KMS-11 (cell line): ENCODE data around the gene ADAMTSL5.

Experiments used
- H2AFZ ChIP-seq: fragments of 200-600 bp; sonication (generic); 2 replicates; pipeline ENCODE4 v1.6.1; 2016; ENCODE audit warnings: antibody characterized with exemption, mixed run types, low read depth
- H3K27ac ChIP-seq: fragments of 200-600 bp; sonication (generic); 2 replicates; pipeline ENCODE4 v1.6.1; 2016; ENCODE audit warnings: mild to moderate bottlenecking, mixed run types
- H3K27me3 ChIP-seq: fragments of 200-600 bp; sonication (generic); 2 replicates; pipeline ENCODE4 v1.6.1; 2017; ENCODE audit warnings: mild to moderate bottlenecking, low read depth, mixed run types, moderate library complexity; ENCODE audit not compliant: insufficient read depth
- H3K36me3 ChIP-seq: fragments of 200-600 bp; sonication (generic); 2 replicates; pipeline ENCODE4 v1.6.1; 2017; ENCODE audit warnings: mild to moderate bottlenecking, mixed run types; ENCODE audit not compliant: insufficient read depth
- H3K4me1 ChIP-seq: fragments of 200-600 bp; sonication (generic); 2 replicates; pipeline ENCODE4 v1.6.1; 2016; ENCODE audit warnings: mild to moderate bottlenecking, low read depth, mixed run types; ENCODE audit not compliant: poor library complexity, severe bottlenecking
- H3K4me2 ChIP-seq: fragments of 200-600 bp; sonication (generic); 2 replicates; pipeline ENCODE4 v1.7.0; 2016; ENCODE audit warnings: mild to moderate bottlenecking, mixed run types
- H3K4me3 ChIP-seq: fragments of 200-600 bp; sonication (generic); IDR thresholded peaks from 2 replicates; pipeline ENCODE4 v1.6.1; 2017; ENCODE audit warnings: low read depth, low read length, mixed read lengths; ENCODE audit not compliant: insufficient read depth
- H3K79me2 ChIP-seq: fragments of 200-600 bp; sonication (generic); 2 replicates; pipeline ENCODE4 v1.6.1; 2016; ENCODE audit warnings: low read depth, mixed run types; ENCODE audit not compliant: insufficient read depth
- H3K9ac ChIP-seq: fragments of 200-600 bp; sonication (generic); 2 replicates; pipeline ENCODE4 v1.6.1; 2016; ENCODE audit warnings: mild to moderate bottlenecking, mixed run types
- H4K20me1 ChIP-seq: fragments of 200-600 bp; sonication (generic); 2 replicates; pipeline ENCODE4 v1.6.1; 2016; ENCODE audit warnings: mild to moderate bottlenecking, mixed run types; ENCODE audit not compliant: insufficient read depth
- CTCF ChIP-seq: fragments of 200-600 bp; sonication (generic); conservative IDR thresholded peaks from 2 replicates; pipeline ENCODE4 v1.6.1; 2017; ENCODE audit warnings: low read depth, mild to moderate bottlenecking, antibody characterized with exemption, low read length, moderate library complexity, mixed read lengths

ADAMTSL5 gene

DNA sequence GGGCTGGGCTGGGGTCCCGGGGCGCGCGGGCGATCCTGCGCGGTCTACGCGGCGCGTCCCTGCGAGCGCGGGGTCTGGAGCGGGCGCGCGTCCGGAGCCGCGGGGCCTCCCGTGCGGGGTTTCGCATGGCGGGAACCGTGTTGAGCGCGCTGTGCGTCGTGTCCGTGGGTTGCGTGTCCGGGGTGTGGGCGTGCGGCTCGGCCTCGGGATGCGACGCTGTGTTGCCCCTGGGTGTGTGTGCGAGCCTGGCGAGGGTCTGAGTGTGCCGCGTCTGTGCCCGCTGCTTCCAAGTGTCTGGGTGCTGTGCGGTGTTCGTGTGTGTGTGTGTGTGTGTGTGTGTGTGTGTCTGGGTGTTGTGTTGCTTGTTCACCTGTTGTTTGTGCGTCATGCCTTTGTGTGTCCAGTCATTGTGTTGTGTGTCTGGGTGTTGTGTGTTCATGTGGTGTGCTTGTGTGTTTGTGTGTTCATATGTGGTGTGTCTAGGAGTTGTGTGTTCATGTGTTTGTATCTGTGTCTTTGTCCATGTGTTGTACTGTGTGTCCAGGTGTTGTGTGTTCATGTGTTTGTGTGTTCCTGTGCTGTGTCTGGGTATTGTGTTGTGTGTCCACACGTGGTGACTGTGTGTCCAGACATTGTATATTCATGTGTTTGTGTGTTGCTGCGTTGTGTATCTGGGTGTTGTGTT lies 11.6 kb upstream of the ADAMTSL5 start:
- Histone ChIP-seq H3K4me3 (no peak overlapping the region), H3K4me1 (peaks cover 6% of the 10 kb centered on the region)

GRCh38 chr19:1523412-1524286 lies 10.8 kb upstream of the ADAMTSL5 start, which contains the start of gene PLK5:
Gene PLK5 (plus strand): TSS chr19:1524077. CDS start chr19:1526997, 2,920 bp downstream.
- peaks cover 6% of the 10 kb centered on the region for H3K4me1 ChIP-seq
- no peak within 1 kb of the TSS for H3K4me2 ChIP-seq
- no peak within 1 kb of the TSS for H3K27ac ChIP-seq
- no peak for TF ChIP-seq CTCF
- peaks cover 36% of the 10 kb centered on the region for H3K27me3 ChIP-seq
- H4K20me1 ChIP-seq: no peaks in the 10 kb centered on the region
- no peaks in the 10 kb centered on the region for H3K79me2 ChIP-seq
- H3K9ac ChIP-seq: no peak within 1 kb of the TSS
- H3K4me3 ChIP-seq: no peak within 1 kb of the TSS
- no peak within 1 kb of the TSS for H2AFZ ChIP-seq
- no peaks in the 10 kb centered on the region for H3K36me3 ChIP-seq

More for the DNA sequence above, 11.6 kb upstream of the ADAMTSL5 start:
- Histone ChIP-seq H3K9ac (no peak overlapping the region), H3K27me3 (peaks cover 43% of the 10 kb centered on the region), H3K36me3 (no peaks in the 10 kb centered on the region), H3K27ac (no peak overlapping the region), H3K79me2 (no peaks in the 10 kb centered on the region), H4K20me1 (no peaks in the 10 kb centered on the region), H3K4me2 (no peak overlapping the region), H2AFZ (no peak overlapping the region)
- TF ChIP-seq CTCF: no peak

DNA sequence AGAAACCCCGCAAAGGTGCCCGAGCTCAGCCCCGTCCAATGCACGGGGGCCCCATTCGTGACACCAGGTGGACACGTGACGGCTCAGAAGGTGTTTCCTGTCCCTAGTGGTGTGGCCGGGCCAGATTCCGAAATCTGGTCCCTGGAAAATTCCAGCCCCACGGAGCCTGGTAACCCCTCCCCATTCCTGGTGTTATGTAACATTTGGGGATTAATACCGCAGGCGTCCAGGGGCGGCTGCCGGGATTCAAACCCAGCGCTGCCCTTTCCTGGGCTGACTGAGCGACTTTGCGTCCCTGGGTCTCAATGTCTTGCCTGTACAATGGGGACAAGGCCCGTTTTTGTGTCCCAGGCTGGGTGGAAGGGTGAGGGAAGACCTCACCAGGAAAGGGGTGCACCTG lies 10.0 kb upstream of the ADAMTSL5 start:
- Histone ChIP-seq H4K20me1 (no peaks in the 10 kb centered on the region), H3K9ac (no peak overlapping the region), H3K36me3 (no peaks in the 10 kb centered on the region), H3K4me3 (no peak overlapping the region), H3K27me3 (peaks cover 44% of the 10 kb centered on the region), H3K27ac (no peak overlapping the region), H3K4me1 (peaks cover 6% of the 10 kb centered on the region), H3K79me2 (no peaks in the 10 kb centered on the region), H3K4me2 (no peak overlapping the region), H2AFZ (no peak overlapping the region)
- TF ChIP-seq CTCF: no peak

- Histone ChIP-seq H3K9ac (no peak overlapping the region), H3K79me2 (no peaks in the 10 kb centered on the region), H2AFZ (no peak overlapping the region), H3K4me2 (no peak overlapping the region), H3K4me1 (peaks cover 6% of the 10 kb centered on the region), H3K27me3 (peaks cover 41% of the 10 kb centered on the region), H4K20me1 (no peaks in the 10 kb centered on the region), H3K27ac (no peak overlapping the region), H3K4me3 (no peak overlapping the region), H3K36me3 (no peaks in the 10 kb centered on the region)
- TF ChIP-seq CTCF: no peak
Measured at GRCh38 chr19:1522061-1522460, 9.2 kb upstream of the ADAMTSL5 start.
